B cell (primary cell): ENCODE results near the gene ZFHX2. TPM values are rescaled to one million over a fixed set of nuclear protein-coding genes. Genes with fewer than 3 reads are reported as not detected.
A peak's percentile ranks its signal among the peaks of the same experiment; 100 is the strongest.

Experiments
- ATAC-seq: fragments of 200-7000 bp; cut with Tn5 transposase; one replicate; pipeline ENCODE4 v1.10.0; 2021; ENCODE audit warnings: low read depth, mild to moderate bottlenecking, moderate number of reproducible peaks, moderate library complexity
- CTCF ChIA-PET: fragments of 350-600 bp; sonication (Branson Sonifier 250); formaldehyde crosslinking; loops from one replicate; lab custom pipeline; 2021; ENCODE audit warnings: antibody characterized with exemption, inconsistent platforms; lab: Charles Lee
- POLR2A ChIA-PET: fragments of 350-600 bp; sonication (Branson Sonifier 250); formaldehyde crosslinking; loops from one replicate; lab custom pipeline; 2021; ENCODE audit warnings: antibody characterized with exemption; lab: Charles Lee
- DNase-seq: peaks from one replicate; pipeline ENCODE4 v3.0.0; 2013
- H2AFZ ChIP-seq: 2 replicates; pipeline ENCODE4 v1.6.1; 2012; ENCODE audit warnings: mild to moderate bottlenecking, low read depth, low read length; ENCODE audit not compliant: insufficient read depth, poor library complexity, severe bottlenecking
- H3K27ac ChIP-seq, 2 donors: 1 replicate in 1 of 2; 2 replicates in 1 of 2; pipeline ENCODE4 v1.5.1; 2012 to 2013; ENCODE audit warnings: low read length in 2 of 2, mild to moderate bottlenecking in 2 of 2, moderate library complexity in 1 of 2
- H3K27me3 ChIP-seq, 4 experiments: fragments of 200-600 bp in 1 of 4; sonication (generic) in 1 of 4; replicated peaks in 1 of 4; 1 replicate in 2 of 4; 2 replicates in 2 of 4; pipeline versions ENCODE4 v1.6.1 to v1.7.0; 2013 to 2016; ENCODE audit warnings: low read length in 3 of 4, mild to moderate bottlenecking in 2 of 4, mixed read lengths in 1 of 4, moderate library complexity in 1 of 4; ENCODE audit not compliant: insufficient read depth in 4 of 4, control insufficient read depth in 3 of 4; ENCODE audit errors: control extremely low read depth in 1 of 4
- H3K36me3 ChIP-seq, 2 experiments: replicated peaks in 1 of 2; 1 replicate in 1 of 2; 2 replicates in 1 of 2; pipeline versions ENCODE4 v1.6.1 to v1.7.1; 2013; ENCODE audit warnings: low read length in 1 of 2; ENCODE audit not compliant: insufficient read depth in 2 of 2, control insufficient read depth in 1 of 2; ENCODE audit errors: control extremely low read depth in 1 of 2, extremely low read depth in 1 of 2
- H3K4me1 ChIP-seq, 2 donors: fragments of 200-600 bp in 1 of 2; sonication (generic) in 1 of 2; 1 replicate in 1 of 2; 2 replicates in 1 of 2; pipeline versions ENCODE4 v1.5.1 to v1.6.1; 2013 to 2017; ENCODE audit warnings: low read length in 2 of 2; ENCODE audit not compliant: control insufficient read depth in 2 of 2, insufficient read depth in 2 of 2
- H3K4me2 ChIP-seq: replicated peaks from 2 replicates; pipeline ENCODE3; 2012; ENCODE audit warnings: mild to moderate bottlenecking, low read depth, low read length; ENCODE audit not compliant: poor library complexity, severe bottlenecking
- H3K4me3 ChIP-seq, 5 experiments: fragments of 200-600 bp in 1 of 5; sonication (generic) in 1 of 5; 1 replicate in 3 of 5; 2 replicates in 2 of 5; pipeline versions ENCODE4 v1.5.1 to v1.7.0; 2011 to 2016; ENCODE audit warnings: low read length in 4 of 5, mild to moderate bottlenecking in 4 of 5, low read depth in 2 of 5, control low read depth in 1 of 5, moderate library complexity in 1 of 5; ENCODE audit not compliant: insufficient read depth in 1 of 5; ENCODE audit errors: control extremely low read depth in 1 of 5, extremely low read depth in 1 of 5
- H3K79me2 ChIP-seq: fragments of 200-600 bp; sonication (generic); one replicate; pipeline ENCODE4 v1.6.0; 2016; ENCODE audit warnings: low read length; ENCODE audit not compliant: control insufficient read depth, insufficient read depth
- H3K9ac ChIP-seq: fragments of 200-600 bp; sonication (generic); 2 replicates; pipeline ENCODE4 v1.6.1; 2017; ENCODE audit warnings: mild to moderate bottlenecking, low read length, moderate library complexity
- H3K9me3 ChIP-seq, 3 donors: one replicate each; pipeline versions ENCODE4 v1.6.1 to v1.7.1; 2013; ENCODE audit warnings: low read length in 2 of 3; ENCODE audit not compliant: control insufficient read depth in 2 of 3, insufficient read depth in 1 of 3; ENCODE audit errors: control extremely low read depth in 1 of 3
- H4K20me1 ChIP-seq: 2 replicates; pipeline ENCODE4 v1.6.0; 2012; ENCODE audit warnings: mild to moderate bottlenecking, low read length; ENCODE audit not compliant: insufficient read depth, control insufficient read depth, poor library complexity, severe bottlenecking
- H3K27ac Mint-ChIP-seq: one replicate; pipeline ENCODE4 v1.8.0; 2021; ENCODE audit warnings: mixed read lengths
- H3K27me3 Mint-ChIP-seq: one replicate; pipeline ENCODE4 v1.8.0; 2021; ENCODE audit warnings: mixed read lengths
- H3K4me1 Mint-ChIP-seq: one replicate; pipeline ENCODE4 v1.8.0; 2021; ENCODE audit warnings: mixed read lengths
- H3K4me3 Mint-ChIP-seq: one replicate; pipeline ENCODE4 v1.8.0; 2021; ENCODE audit warnings: mixed read lengths
- H3K9me3 Mint-ChIP-seq: one replicate; pipeline ENCODE4 v1.8.0; 2022; ENCODE audit warnings: mixed read lengths; ENCODE audit not compliant: insufficient read depth
- CTCF ChIP-seq: fragments of 200-600 bp; IDR thresholded peaks from one replicate; pipeline ENCODE4 v1.8.0; 2022; ENCODE audit warnings: antibody characterized with exemption, mild to moderate bottlenecking
- EZH2 ChIP-seq: IDR thresholded peaks from 2 replicates; pipeline ENCODE4 v1.6.1; 2012; ENCODE audit warnings: borderline replicate concordance, low read depth, mild to moderate bottlenecking, moderate library complexity, low read length; ENCODE audit not compliant: insufficient read depth, poor library complexity, severe bottlenecking
- WGBS: methylation state at CpG from one replicate; pipeline ENCODE4 v1.1.5; 2013; ENCODE audit warnings: missing lambda C conversion rate; ENCODE audit not compliant: insufficient coverage; 5-methylcytosine and 5-hydroxymethylcytosine counted together
- intact Hi-C: fragments of 100-400 bp; cut with micrococcal nuclease; formaldehyde crosslinking; loops from one replicate; pipeline ENCODE4 v1.10.0; 2022
- polyA plus RNA-seq: library from polyadenylated mRNA; depleted of rRNA; stranded (reverse); fragments of >200 nt; gene quantifications from 2 replicates; pipeline ENCODE4 v1.2.3, GENCODE V29; 2012
- total RNA-seq, 2 donors: library from RNA; stranded (reverse); fragments of 120-200 nt in 1 of 2; gene quantifications; 1 replicate in 1 of 2; 2 replicates in 1 of 2; pipeline versions ENCODE4 v1.2.3 to v1.2.4, GENCODE V29; 2013 to 2022

ZFHX2 gene
- total and polyA plus RNA-seq, 2 donors (not counting 1 experiment from before 2014, with no cell fraction given), result 0.21 to 2.5 TPM

GRCh38 chr14:23561259-23561658 lies 9.7 kb upstream of the ZFHX2 start:
- ATAC-seq (no peak), DNase-seq (no peak)
- no peak for TF ChIP-seq EZH2
- TF ChIP-seq CTCF, result no peak
- H3K9me3 ChIP-seq, result no peaks in the 10 kb centered on the region
- CTCF ChIA-PET, result interaction anchor here (0.7 to 12.4 kb wide), 8 partner anchors 8 to 1120 kb away, joined by 3 to 335 read pairs (median 18); partner anchors contain the start of genes AP1G2, NGDN and ZFHX2
- no peak overlapping the region for H3K4me3 ChIP-seq
- POLR2A ChIA-PET, result interaction anchor here (0.7 to 1.2 kb wide), 4 partner anchors 9 to 898 kb away, joined by 3 to 12 read pairs (median 5); no protein-coding TSS in a partner anchor
- H3K27me3 ChIP-seq, result no peaks in the 10 kb centered on the region
- Mint-ChIP-seq H3K4me3 (no peak overlapping the region), H3K27ac (no peak overlapping the region), H3K27me3 (no peaks in the 10 kb centered on the region), H3K4me1 (peaks cover 44% of the 10 kb centered on the region), H3K9me3 (no peaks in the 10 kb centered on the region)
- H3K27ac ChIP-seq, result no peak overlapping the region
- H2AFZ ChIP-seq, result no peak overlapping the region
- peaks cover 25% of the 10 kb centered on the region for H3K79me2 ChIP-seq
- H3K9ac ChIP-seq, result no peak overlapping the region
- 100% methylated on average over 2 of the region's 2 CpGs for WGBS
- peaks cover 0 to 82% of the 10 kb centered on the region in 2 experiments for H3K36me3 ChIP-seq
- H4K20me1 ChIP-seq, result peaks cover 28% of the 10 kb centered on the region
- intact Hi-C loops, result loop anchor here (10.0 kb wide), 2 partner anchors 276 to 474 kb away; partner anchors contain the start of gene HOMEZ
- H3K4me1 ChIP-seq, result peaks cover 16 to 25% of the 10 kb centered on the region in 2 donors
- no peak overlapping the region for H3K4me2 ChIP-seq

- intact Hi-C loops, result loop anchor here (1.0 to 10.0 kb wide), 7 partner anchors 21 to 655 kb away; partner anchors contain the start of genes ACIN1, C14orf119, CHMP4A and DCAF11
- peak overlapping the region in 1 of 2 donors; percentile 13 for H3K27ac ChIP-seq
- peaks cover 49% of the 10 kb centered on the region for H3K4me1 Mint-ChIP-seq
- H3K9me3 ChIP-seq, result no peaks in the 10 kb centered on the region
- TF ChIP-seq CTCF, result no peak
- TF ChIP-seq EZH2, result no peak
- DNase-seq (peak; percentile 7), ATAC-seq (no peak)
- H3K9me3 Mint-ChIP-seq, result no peaks in the 10 kb centered on the region
- H3K4me2 ChIP-seq, result no peak overlapping the region
- H3K4me3 ChIP-seq, result no peak overlapping the region
- H4K20me1 ChIP-seq, result peaks cover 17% of the 10 kb centered on the region
- peaks cover 15 to 29% of the 10 kb centered on the region in 2 donors for H3K4me1 ChIP-seq
- H3K27ac Mint-ChIP-seq, result no peak overlapping the region
- H3K27me3 Mint-ChIP-seq, result no peaks in the 10 kb centered on the region
- peaks cover 14% of the 10 kb centered on the region for H3K79me2 ChIP-seq
- ChIA-PET POLR2A (interaction anchor here (1.1 to 1.2 kb wide), 2 partner anchors 78 to 711 kb away, joined by 3 to 12 read pairs; no protein-coding TSS in a partner anchor), CTCF (interaction anchor here (0.6 to 12.4 kb wide), 19 partner anchors 8 to 587 kb away, joined by 3 to 335 read pairs (median 5); partner anchors contain the start of genes AP1G2, NGDN, PABPN1 and RNF31)
- H3K27me3 ChIP-seq, result no peaks in the 10 kb centered on the region
- no peak overlapping the region for H3K4me3 Mint-ChIP-seq
- H3K36me3 ChIP-seq, result peaks cover 0 to 69% of the 10 kb centered on the region in 2 experiments
- H2AFZ ChIP-seq, result no peak overlapping the region
- 100% methylated on average over 2 of the region's 3 CpGs for WGBS
- no peak overlapping the region for H3K9ac ChIP-seq
Measured at GRCh38 chr14:23559926-23560520, 8.5 kb upstream of the ZFHX2 start.
